Prostate gland (tissue), 2 donors: ENCODE results near the gene PABPN1.

Experiments used
- POLR2A ChIP-seq: fragments of 450-650 bp; IDR thresholded peaks from one replicate; pipeline ENCODE4 v1.6.1; 2016; ENCODE audit warnings: antibody characterized with exemption, mild to moderate bottlenecking
- POLR2AphosphoS5 ChIP-seq: sonication (generic); formaldehyde crosslinking; IDR thresholded peaks from one replicate; pipeline ENCODE4 v1.6.1; 2017; ENCODE audit warnings: antibody characterized with exemption
- TF ChIP-seq, protein P1 (sequence below), 4 experiments: fragments of 200-600 bp in 2 of 4; fragments of 450-650 bp in 2 of 4; sonication (generic) in 2 of 4; IDR thresholded peaks; 1 replicate in 3 of 4; 2 replicates in 1 of 4; pipeline ENCODE4 v1.5.1; 2016 to 2019; ENCODE audit warnings: antibody characterized with exemption in 4 of 4, mild to moderate bottlenecking in 2 of 4, moderate library complexity in 2 of 4

DNA sequence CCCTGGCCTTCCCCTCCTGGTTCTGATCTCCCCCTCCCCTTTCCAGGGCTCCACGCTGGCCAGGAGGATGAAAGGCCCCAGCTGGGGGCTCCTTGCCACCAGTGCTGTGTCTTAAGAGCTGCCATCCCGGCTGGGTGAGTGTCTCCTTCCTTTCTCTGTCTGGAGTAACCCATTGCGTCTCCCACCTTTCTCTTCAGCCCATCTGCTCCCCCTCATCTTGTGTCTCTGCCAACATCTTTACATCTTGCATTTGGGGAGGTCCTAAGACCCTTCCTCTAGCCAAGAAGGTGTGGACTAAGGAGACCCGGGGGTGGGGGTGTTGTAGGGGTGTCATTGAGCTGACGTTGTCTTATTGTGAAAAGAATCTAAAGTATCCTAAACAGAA, 14.1 kb upstream of the PABPN1 start:
- TF ChIP-seq, protein P1, sequence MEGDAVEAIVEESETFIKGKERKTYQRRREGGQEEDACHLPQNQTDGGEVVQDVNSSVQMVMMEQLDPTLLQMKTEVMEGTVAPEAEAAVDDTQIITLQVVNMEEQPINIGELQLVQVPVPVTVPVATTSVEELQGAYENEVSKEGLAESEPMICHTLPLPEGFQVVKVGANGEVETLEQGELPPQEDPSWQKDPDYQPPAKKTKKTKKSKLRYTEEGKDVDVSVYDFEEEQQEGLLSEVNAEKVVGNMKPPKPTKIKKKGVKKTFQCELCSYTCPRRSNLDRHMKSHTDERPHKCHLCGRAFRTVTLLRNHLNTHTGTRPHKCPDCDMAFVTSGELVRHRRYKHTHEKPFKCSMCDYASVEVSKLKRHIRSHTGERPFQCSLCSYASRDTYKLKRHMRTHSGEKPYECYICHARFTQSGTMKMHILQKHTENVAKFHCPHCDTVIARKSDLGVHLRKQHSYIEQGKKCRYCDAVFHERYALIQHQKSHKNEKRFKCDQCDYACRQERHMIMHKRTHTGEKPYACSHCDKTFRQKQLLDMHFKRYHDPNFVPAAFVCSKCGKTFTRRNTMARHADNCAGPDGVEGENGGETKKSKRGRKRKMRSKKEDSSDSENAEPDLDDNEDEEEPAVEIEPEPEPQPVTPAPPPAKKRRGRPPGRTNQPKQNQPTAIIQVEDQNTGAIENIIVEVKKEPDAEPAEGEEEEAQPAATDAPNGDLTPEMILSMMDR (IDR thresholded peaks at IDR 0.05) = no peak
- TF ChIP-seq POLR2A (no peak), POLR2AphosphoS5 (no peak)
